H1 (cell line): Measurements from ENCODE around the gene PRR33. TPM values are rescaled to one million over a fixed set of nuclear protein-coding genes. Genes with fewer than 3 reads are reported as not detected.

Experiments
- CTCF ChIA-PET: fragments of 300-600 bp; sonication (Branson Sonifier 250); formaldehyde crosslinking; loops from one replicate; lab custom pipeline; 2021; ENCODE audit not compliant: partially characterized antibody; lab: Charles Lee
- POLR2A ChIA-PET: fragments of 300-600 bp; sonication (Branson Sonifier 250); formaldehyde crosslinking; loops from one replicate; lab custom pipeline; 2021; ENCODE audit warnings: inconsistent platforms; ENCODE audit not compliant: partially characterized antibody; lab: Charles Lee
- DNase-seq, 2 experiments: peaks; one replicate each; pipeline versions ENCODE4 v3.0.0 to v3.0.0-alpha.2; 2010 to 2022; ENCODE audit warnings: low spot score in 2 of 2, low read depth in 1 of 2, mixed read lengths in 1 of 2
- FAIRE-seq: peaks from 2 replicates; lab custom pipeline; 2011; peaks lifted over from hg19 to GRCh38; lab: Jason Lieb, UNC
- H2AFZ ChIP-seq: 2 replicates; pipeline ENCODE4 v1.8.1; 2012; ENCODE audit warnings: low read length, inconsistent platforms
- H2AK5ac ChIP-seq: 2 replicates; pipeline ENCODE4 v1.6.1; 2013; ENCODE audit warnings: low read depth, low read length
- H2BK120ac ChIP-seq: replicated peaks from 2 replicates; pipeline ENCODE3; 2013; ENCODE audit warnings: low read depth, low read length, inconsistent platforms
- H2BK12ac ChIP-seq: 2 replicates; pipeline ENCODE4 v1.6.1; 2013; ENCODE audit warnings: low read depth, low read length
- H2BK15ac ChIP-seq: 2 replicates; pipeline ENCODE4 v1.6.1; 2013; ENCODE audit warnings: low read length
- H2BK20ac ChIP-seq: 2 replicates; pipeline ENCODE4 v1.6.1; 2013; ENCODE audit warnings: low read length
- H2BK5ac ChIP-seq: 2 replicates; pipeline ENCODE4 v1.6.1; 2013; ENCODE audit warnings: low read depth, low read length
- H3K14ac ChIP-seq: 2 replicates; pipeline ENCODE4 v1.6.1; 2013; ENCODE audit warnings: inconsistent platforms; ENCODE audit not compliant: insufficient read length
- H3K18ac ChIP-seq: 2 replicates; pipeline ENCODE4 v1.6.1; 2013; ENCODE audit warnings: low read length; ENCODE audit errors: extremely low read depth
- H3K23ac ChIP-seq: 2 replicates; pipeline ENCODE4 v1.6.1; 2013; ENCODE audit warnings: inconsistent platforms; ENCODE audit not compliant: insufficient read length
- H3K23me2 ChIP-seq: 2 replicates; pipeline ENCODE4 v1.6.1; 2013; ENCODE audit warnings: low read depth, low read length
- H3K27ac ChIP-seq: 2 replicates; pipeline ENCODE4 v1.6.1; 2011; ENCODE audit warnings: low read depth, low read length, inconsistent platforms
- H3K27me3 ChIP-seq, 4 experiments: replicated peaks in 1 of 4; 1 replicate in 1 of 4; 2 replicates in 3 of 4; pipeline versions ENCODE4 v1.6.1 to v1.8.1; 2011 to 2013; ENCODE audit warnings: low read length in 3 of 4, mild to moderate bottlenecking in 3 of 4, inconsistent platforms in 2 of 4, mixed read lengths in 2 of 4, moderate library complexity in 1 of 4; ENCODE audit not compliant: control insufficient read depth in 3 of 4, insufficient read depth in 3 of 4; ENCODE audit errors: extremely low read depth in 1 of 4
- H3K36me3 ChIP-seq, 4 experiments: 2 replicates each; pipeline versions ENCODE4 v1.6.1 to v1.8.1; 2011 to 2013; ENCODE audit warnings: mild to moderate bottlenecking in 4 of 4, low read length in 3 of 4, moderate library complexity in 2 of 4, control low read depth in 1 of 4, inconsistent platforms in 1 of 4; ENCODE audit not compliant: insufficient read depth in 4 of 4, control insufficient read depth in 2 of 4
- H3K4ac ChIP-seq: replicated peaks from 2 replicates; pipeline ENCODE3; 2013; ENCODE audit warnings: low read length, low read depth, mixed read lengths, inconsistent platforms; ENCODE audit not compliant: insufficient read length
- H3K4me1 ChIP-seq, 4 experiments: replicated peaks in 1 of 4; 1 replicate in 1 of 4; 2 replicates in 3 of 4; pipeline versions ENCODE4 v1.6.1 to v1.8.1; 2011 to 2013; ENCODE audit warnings: low read length in 3 of 4, inconsistent platforms in 2 of 4, mixed read lengths in 1 of 4; ENCODE audit not compliant: insufficient read depth in 4 of 4, control insufficient read depth in 3 of 4
- H3K4me2 ChIP-seq, 2 experiments: 2 replicates each; pipeline versions ENCODE4 v1.6.1 to v1.8.1; 2011 to 2013; ENCODE audit warnings: low read depth in 2 of 2, low read length in 2 of 2, control low read depth in 1 of 2, inconsistent platforms in 1 of 2, mild to moderate bottlenecking in 1 of 2; ENCODE audit not compliant: insufficient read depth in 1 of 2
- H3K4me3 ChIP-seq, 4 experiments: fragments of 200-600, 300-600 bp in 1 of 4; sonication (generic), shearing (Covaris generic), sonication (Bioruptor Twin) in 1 of 4; 2 replicates each; pipeline versions ENCODE4 v1.5.1 to v1.8.1; 2011 to 2016; ENCODE audit warnings: low read length in 4 of 4, low read depth in 3 of 4, control low read depth in 2 of 4, inconsistent platforms in 2 of 4, mild to moderate bottlenecking in 2 of 4, mixed read lengths in 1 of 4, moderate library complexity in 1 of 4; ENCODE audit not compliant: insufficient read depth in 2 of 4; ENCODE audit errors: extremely low read depth in 1 of 4
- H3K56ac ChIP-seq: replicated peaks from 2 replicates; pipeline ENCODE3; 2013; ENCODE audit warnings: low read depth, mild to moderate bottlenecking, mixed read lengths, low read length, inconsistent platforms; ENCODE audit not compliant: insufficient read length
- H3K79me1 ChIP-seq: 2 replicates; pipeline ENCODE4 v1.6.1; 2013; ENCODE audit warnings: low read depth, low read length, control low read depth
- H3K79me2 ChIP-seq, 2 experiments: 2 replicates each; pipeline versions ENCODE4 v1.6.1 to v1.8.1; 2012 to 2013; ENCODE audit warnings: low read length in 2 of 2, mild to moderate bottlenecking in 2 of 2, inconsistent platforms in 1 of 2; ENCODE audit not compliant: insufficient read depth in 2 of 2, control insufficient read depth in 1 of 2
- H3K9ac ChIP-seq, 4 experiments: replicated peaks in 1 of 4; 1 replicate in 1 of 4; 2 replicates in 3 of 4; pipeline versions ENCODE4 v1.6.1 to v1.8.1; 2011 to 2013; ENCODE audit warnings: low read depth in 3 of 4, low read length in 3 of 4, control low read depth in 2 of 4, mild to moderate bottlenecking in 2 of 4, moderate library complexity in 2 of 4, inconsistent platforms in 1 of 4; ENCODE audit errors: extremely low read depth in 1 of 4
- H3K9me3 ChIP-seq, 2 experiments: 2 replicates each; pipeline versions ENCODE4 v1.6.1 to v1.8.1; 2012 to 2013; ENCODE audit warnings: mild to moderate bottlenecking in 2 of 2, moderate library complexity in 2 of 2, control low read depth in 1 of 2, inconsistent platforms in 1 of 2, low read depth in 1 of 2, low read length in 1 of 2, mixed read lengths in 1 of 2; ENCODE audit not compliant: insufficient read depth in 2 of 2
- H4K20me1 ChIP-seq, 2 experiments: replicated peaks in 1 of 2; 2 replicates each; pipeline versions ENCODE3 to v1.8.1; 2011 to 2013; ENCODE audit warnings: inconsistent platforms in 2 of 2, low read length in 2 of 2, mild to moderate bottlenecking in 1 of 2; ENCODE audit not compliant: insufficient read depth in 2 of 2, control insufficient read depth in 1 of 2
- H4K5ac ChIP-seq: 2 replicates; pipeline ENCODE4 v1.6.1; 2013; ENCODE audit warnings: low read length, low read depth, mixed read lengths, inconsistent platforms; ENCODE audit not compliant: insufficient read length
- H4K8ac ChIP-seq: 2 replicates; pipeline ENCODE4 v1.8.0; 2013; ENCODE audit warnings: mild to moderate bottlenecking, moderate library complexity, low read length, inconsistent platforms; ENCODE audit not compliant: insufficient read depth; ENCODE audit errors: extremely low read depth
- H4K91ac ChIP-seq: replicated peaks from 2 replicates; pipeline ENCODE3; 2013; ENCODE audit warnings: low read length, mixed read lengths, inconsistent platforms; ENCODE audit not compliant: insufficient read length
- GABPA ChIP-seq: IDR thresholded peaks from 2 replicates; pipeline ENCODE4 v1.6.1; 2011; ENCODE audit warnings: mild to moderate bottlenecking, low read length, moderate library complexity, borderline replicate concordance; ENCODE audit not compliant: insufficient read depth
- ZNF274 ChIP-seq: IDR thresholded peaks from 2 replicates; pipeline ENCODE4 v1.7.0; 2012; ENCODE audit warnings: low read length, borderline replicate concordance; ENCODE audit errors: extremely low read depth
- WGBS, 2 experiments: shearing (Covaris generic) in 1 of 2; methylation state at CpG; one replicate each; pipeline versions ENCODE4 v1.1.6 to v1.1.7; 2013 to 2015; ENCODE audit warnings: low lambda C conversion rate in 2 of 2, mixed read lengths in 2 of 2, inconsistent platforms in 1 of 2, low coverage in 1 of 2, missing lambda C conversion rate in 1 of 2; ENCODE audit not compliant: insufficient replicate concordance in 2 of 2, insufficient coverage in 1 of 2, insufficient read length in 1 of 2; ENCODE audit errors: extremely low coverage in 1 of 2, missing lambda C conversion rate in 1 of 2; 5-methylcytosine and 5-hydroxymethylcytosine counted together
- polyA plus RNA-seq, 7 experiments: library from polyadenylated mRNA; depleted of rRNA in 3 of 7; stranded (reverse) in 5 of 7; unstranded in 2 of 7; fragments of >200 nt in 5 of 7; fragments of 200-250 nt in 2 of 7; gene quantifications; 1 replicate in 5 of 7; 2 replicates in 1 of 7; 4 replicates in 1 of 7; pipeline versions ENCODE4 v1.2.1 to v1.2.3, GENCODE V29; 2011 to 2013; ENCODE audit warnings: missing spikeins in 2 of 7, mixed read lengths in 2 of 7
- total RNA-seq: library from RNA; stranded (reverse); fragmentation: NEBNext Ultra II Directional; extraction: Animal tissue kit (Norgen Biotek cat#: 25700); gene quantifications from 2 replicates; pipeline ENCODE4 v1.2.1, GENCODE V29; 2021

The PRR33 gene
- total and polyA plus RNA-seq, 2 of the 8 experiments (the other 6 are each of a cell fraction or from before 2014, with no cell fraction given): 0.02 TPM; not detected in 1

DNA sequence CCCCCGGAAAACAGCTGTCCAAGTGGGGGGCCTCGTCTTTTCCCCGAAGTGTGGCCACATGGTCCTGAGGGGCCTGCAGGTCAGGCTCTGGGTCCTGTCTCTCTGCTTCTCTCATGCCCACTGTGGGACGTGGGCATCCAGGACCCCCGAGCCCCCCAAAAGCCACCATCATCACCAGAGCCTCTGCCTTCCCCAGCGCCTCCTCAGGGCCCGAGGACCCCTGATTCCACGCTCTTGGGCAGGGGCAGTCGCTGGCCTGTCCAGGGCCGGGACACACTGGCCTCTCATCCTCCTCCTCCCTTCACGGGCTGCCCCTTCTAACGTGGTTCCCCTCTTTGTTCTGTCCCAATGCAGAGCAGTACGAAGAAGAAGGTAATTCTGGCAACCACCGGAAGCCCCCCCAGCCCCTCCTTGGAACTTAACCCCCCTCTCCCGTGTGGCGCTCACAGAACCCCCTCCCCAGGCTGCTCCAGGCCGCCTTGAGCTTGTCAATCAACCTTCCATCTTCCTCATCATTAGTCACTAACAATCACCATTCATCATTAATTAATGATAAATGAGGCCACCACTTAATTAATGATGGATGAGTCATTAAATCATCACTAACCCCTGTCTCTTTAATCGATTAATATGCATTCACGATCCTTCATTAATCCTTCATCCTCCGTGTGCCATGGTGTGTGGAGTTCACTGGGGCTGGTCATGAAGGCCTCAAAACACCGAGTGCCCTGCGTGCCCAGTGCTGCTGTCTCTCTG lies 31.7 kb upstream of the PRR33 start:
- H4K91ac ChIP-seq: no peak overlapping the region
- H3K9me3 ChIP-seq: no peaks in the 10 kb centered on the region
- POLR2A ChIA-PET: no interaction called here
- no peak overlapping the region for H4K8ac ChIP-seq
- no peaks in the 10 kb centered on the region for H3K79me2 ChIP-seq
- H2BK15ac ChIP-seq: no peak overlapping the region
- no peak overlapping the region for H2AFZ ChIP-seq
- H3K27ac ChIP-seq: no peak overlapping the region
- no peaks in the 10 kb centered on the region for H3K79me1 ChIP-seq
- no peak overlapping the region for H3K4me3 ChIP-seq
- H2BK5ac ChIP-seq: no peak overlapping the region
- no peak overlapping the region for H3K9ac ChIP-seq
- no peak overlapping the region for H2BK120ac ChIP-seq
- H3K4me2 ChIP-seq: no peak overlapping the region
- H2BK20ac ChIP-seq: no peak overlapping the region
- no peak overlapping the region for H2BK12ac ChIP-seq
- no peak overlapping the region for H3K4ac ChIP-seq
- TF ChIP-seq GABPA: no peak
- TF ChIP-seq ZNF274: no peak
- FAIRE-seq: no peak
- no peak for DNase-seq
- H3K27me3 ChIP-seq: no peaks in the 10 kb centered on the region
- 89% methylated on average over 22 of the region's 22 CpGs; no CpG with 5 or more reads in 1 of the 2 experiments for WGBS, 2 experiments
- peaks cover 0 to 3% (median 0%) of the 10 kb centered on the region in 4 experiments; a peak in 3 of 7 replicates for H3K4me1 ChIP-seq
- no peak overlapping the region for H3K18ac ChIP-seq
- no peak overlapping the region for H4K5ac ChIP-seq
- H3K36me3 ChIP-seq: no peaks in the 10 kb centered on the region
- no peak overlapping the region for H3K23ac ChIP-seq
- H2AK5ac ChIP-seq: no peak overlapping the region
- H3K23me2 ChIP-seq: no peaks in the 10 kb centered on the region
- H4K20me1 ChIP-seq: no peaks in the 10 kb centered on the region
- H3K56ac ChIP-seq: no peak overlapping the region
- CTCF ChIA-PET: interaction anchor here (0.7 to 4.2 kb wide), 9 partner anchors 10 to 232 kb away, joined by 3 to 29 read pairs (median 12); partner anchors contain the start of gene PRR33
- H3K14ac ChIP-seq: no peak overlapping the region
